Testis (tissue), 3 donors: ENCODE measurements around the gene LLGL2. TPM values are rescaled to one million over a fixed set of nuclear protein-coding genes. Genes with fewer than 3 reads are reported as not detected.

Source experiments
- DNase-seq: peaks from one replicate; pipeline ENCODE4 v3.0.0-alpha.2; 2019
- H3K27ac ChIP-seq, 2 donors: fragments of 200-600 bp; sonication (generic); one replicate each; pipeline ENCODE4 v1.5.1; 2019
- H3K27me3 ChIP-seq: fragments of 200-600 bp; sonication (generic); one replicate; pipeline ENCODE4 v1.5.1; 2019
- H3K36me3 ChIP-seq: fragments of 200-600 bp; sonication (generic); one replicate; pipeline ENCODE4 v1.5.1; 2017; ENCODE audit warnings: low read depth; ENCODE audit errors: missing control alignments
- H3K4me1 ChIP-seq: fragments of 200-600 bp; sonication (generic); one replicate; pipeline ENCODE4 v1.5.1; 2019
- H3K4me3 ChIP-seq, 2 donors: fragments of 200-600 bp; sonication (generic); one replicate each; pipeline ENCODE4 v1.5.1; 2017 to 2019
- H3K9me3 ChIP-seq: fragments of 200-600 bp; sonication (generic); one replicate; pipeline ENCODE4 v1.5.1; 2017
- POLR2A ChIP-seq: fragments of 450-650 bp; IDR thresholded peaks from one replicate; pipeline ENCODE4 v1.6.1; 2017; ENCODE audit warnings: antibody characterized with exemption, mild to moderate bottlenecking, moderate library complexity
- WGBS, 2 donors: methylation state at CpG; one replicate each; pipeline ENCODE4 v1.1.5; 2018; 5-methylcytosine and 5-hydroxymethylcytosine counted together
- intact Hi-C: fragments of 100-400 bp; cut with DNase I; formaldehyde crosslinking; loops from one replicate; pipeline ENCODE4 v1.15.1; 2023; ENCODE audit warnings: low total_unique reads
- microRNA-seq, 2 donors: library from miRNA; unstranded; fragments of <30 nt; microRNA quantifications; one replicate each; pipeline ENCODE4, GENCODE V29; 2016; ENCODE audit warnings: borderline number of aligned reads in 2 of 2, borderline replicate concordance in 1 of 2
- polyA plus RNA-seq: library from polyadenylated mRNA; stranded (reverse); fragments of 350-450 nt; fragmentation: Illumina TruSeq; extraction: RNeasy Lipid Tissue Mini Kit (QIAGEN cat#74804); gene quantifications from one replicate; pipeline ENCODE4 v1.2.3, GENCODE V29; 2014; ENCODE audit warnings: low read depth, low replicate concordance; ENCODE audit not compliant: insufficient read depth
- total RNA-seq, 2 donors: library from RNA; depleted of rRNA; stranded (reverse); fragments of >200 nt; gene quantifications; one replicate each; pipeline ENCODE4 v1.2.3, GENCODE V29; 2016
- TF ChIP-seq, protein P1 (sequence below), 3 experiments: fragments of 450-650 bp in 2 of 3; fragments of 200-600 bp in 1 of 3; sonication (generic) in 1 of 3; IDR thresholded peaks; one replicate each; pipeline ENCODE4 v1.5.1; 2016 to 2019; ENCODE audit warnings: antibody characterized with exemption in 3 of 3, mild to moderate bottlenecking in 2 of 3, moderate library complexity in 1 of 3

Gene LLGL2
- total and polyA plus RNA-seq, 3 donors from 2014 or later = 20.6 to 34.3 (median 22.9) TPM

DNA sequence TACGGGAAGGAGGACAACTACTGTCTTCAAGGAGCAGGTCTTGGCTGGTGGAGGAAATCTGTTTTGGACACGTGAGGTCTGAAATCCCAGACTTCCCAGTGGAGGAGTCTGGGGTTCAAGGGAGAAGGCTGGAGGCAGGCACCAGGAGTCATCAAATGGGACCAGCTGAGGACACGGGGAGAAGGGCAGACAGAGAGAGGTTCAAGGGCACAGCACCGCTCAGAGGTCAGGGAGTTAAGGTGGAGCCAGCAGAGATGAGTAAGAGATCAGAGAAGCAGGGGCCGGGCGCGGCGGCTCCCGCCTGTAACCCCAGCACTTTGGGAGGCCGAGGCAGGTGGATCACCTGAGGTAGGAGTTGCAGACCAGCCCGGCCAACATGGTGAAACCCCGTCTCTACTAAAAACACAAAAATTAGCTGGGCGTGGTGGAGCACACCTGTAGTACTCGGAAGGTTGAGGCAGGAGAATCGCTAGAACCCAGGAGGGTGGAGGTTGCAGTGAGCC lies 97.3 kb downstream of the LLGL2 start:
- no peak for DNase-seq
- TF ChIP-seq POLR2A = no peak
- TF ChIP-seq, protein P1, sequence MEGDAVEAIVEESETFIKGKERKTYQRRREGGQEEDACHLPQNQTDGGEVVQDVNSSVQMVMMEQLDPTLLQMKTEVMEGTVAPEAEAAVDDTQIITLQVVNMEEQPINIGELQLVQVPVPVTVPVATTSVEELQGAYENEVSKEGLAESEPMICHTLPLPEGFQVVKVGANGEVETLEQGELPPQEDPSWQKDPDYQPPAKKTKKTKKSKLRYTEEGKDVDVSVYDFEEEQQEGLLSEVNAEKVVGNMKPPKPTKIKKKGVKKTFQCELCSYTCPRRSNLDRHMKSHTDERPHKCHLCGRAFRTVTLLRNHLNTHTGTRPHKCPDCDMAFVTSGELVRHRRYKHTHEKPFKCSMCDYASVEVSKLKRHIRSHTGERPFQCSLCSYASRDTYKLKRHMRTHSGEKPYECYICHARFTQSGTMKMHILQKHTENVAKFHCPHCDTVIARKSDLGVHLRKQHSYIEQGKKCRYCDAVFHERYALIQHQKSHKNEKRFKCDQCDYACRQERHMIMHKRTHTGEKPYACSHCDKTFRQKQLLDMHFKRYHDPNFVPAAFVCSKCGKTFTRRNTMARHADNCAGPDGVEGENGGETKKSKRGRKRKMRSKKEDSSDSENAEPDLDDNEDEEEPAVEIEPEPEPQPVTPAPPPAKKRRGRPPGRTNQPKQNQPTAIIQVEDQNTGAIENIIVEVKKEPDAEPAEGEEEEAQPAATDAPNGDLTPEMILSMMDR (IDR thresholded peaks at IDR 0.05) = no peak
- 82 to 88% methylated on average over 15 of the region's 15 CpGs for WGBS, 2 donors
- H3K4me1 ChIP-seq = no peaks in the 10 kb centered on the region
- no peak overlapping the region for H3K4me3 ChIP-seq
- H3K36me3 ChIP-seq = no peaks in the 10 kb centered on the region
- H3K27ac ChIP-seq = no peak overlapping the region
- intact Hi-C loops = no loop called here
- H3K9me3 ChIP-seq = no peaks in the 10 kb centered on the region
- no peaks in the 10 kb centered on the region for H3K27me3 ChIP-seq

DNA sequence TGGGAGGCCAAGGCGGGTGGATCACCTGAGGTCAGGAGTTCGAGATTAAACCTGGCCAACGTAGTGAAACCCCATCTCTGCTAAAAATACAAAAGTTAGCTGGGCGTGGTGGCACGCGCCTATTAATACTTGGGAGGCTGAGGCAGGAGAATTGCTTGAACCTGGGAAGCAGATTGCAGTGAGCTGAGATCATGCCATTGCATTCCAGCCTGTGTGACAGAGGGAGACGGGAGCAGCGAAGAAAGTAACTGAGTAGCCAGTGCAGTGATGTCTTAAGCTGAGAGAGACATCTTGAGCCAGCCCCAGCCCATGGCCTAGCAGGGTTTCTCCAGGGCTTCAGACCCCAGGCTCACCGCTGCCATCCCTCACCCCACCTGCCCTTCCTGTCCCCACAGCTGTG lies 97.9 kb downstream of the LLGL2 start:
- no peaks in the 10 kb centered on the region for H3K36me3 ChIP-seq
- WGBS, 2 donors = 78 to 86% methylated on average over 9 of the region's 9 CpGs
- no peaks in the 10 kb centered on the region for H3K27me3 ChIP-seq
- H3K4me1 ChIP-seq = no peaks in the 10 kb centered on the region
- intact Hi-C loops = no loop called here
- no peaks in the 10 kb centered on the region for H3K9me3 ChIP-seq
- no peak overlapping the region for H3K27ac ChIP-seq
- TF ChIP-seq, protein P1 (IDR thresholded peaks at IDR 0.05) = no peak
- no peak for TF ChIP-seq POLR2A
- no peak for DNase-seq
- H3K4me3 ChIP-seq = no peak overlapping the region

DNA sequence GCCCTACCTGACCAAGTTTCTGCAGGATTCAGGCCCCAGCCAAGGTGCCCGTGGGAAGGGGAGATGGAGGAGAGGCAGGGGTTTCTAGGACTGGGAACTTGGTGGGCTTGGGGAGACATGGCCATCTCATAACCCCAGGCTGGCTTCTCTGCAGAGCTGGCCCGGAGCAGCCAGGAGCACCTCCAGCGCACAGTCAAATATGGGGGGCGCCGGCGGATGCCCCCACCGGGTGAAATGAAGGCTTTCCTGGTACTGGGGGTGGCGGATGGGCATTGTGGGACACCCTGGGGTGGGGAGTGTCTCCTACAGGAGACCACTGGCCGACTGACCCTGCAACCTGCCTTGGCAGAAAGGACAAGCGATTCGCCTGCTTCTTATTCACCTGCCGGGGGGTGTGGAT lies 98.5 kb downstream of the LLGL2 start:
- no peaks in the 10 kb centered on the region for H3K36me3 ChIP-seq
- H3K27me3 ChIP-seq = no peaks in the 10 kb centered on the region
- 75 to 93% methylated on average over 4 to 12 of the region's 12 CpGs for WGBS, 2 donors

More for the DNA sequence above, 98.5 kb downstream of the LLGL2 start:
- intact Hi-C loops = no loop called here
- TF ChIP-seq, protein P1 (IDR thresholded peaks at IDR 0.05) = no peak
- TF ChIP-seq POLR2A = no peak
- H3K9me3 ChIP-seq = no peaks in the 10 kb centered on the region
- no peak overlapping the region for H3K4me3 ChIP-seq
- H3K27ac ChIP-seq = no peak overlapping the region
- no peaks in the 10 kb centered on the region for H3K4me1 ChIP-seq
- DNase-seq = no peak

Small RNAs within 50 kb of the gene (microRNA-seq; reads per million reads assigned to microRNA genes)
- 0 reads per million in 2 donors for gene MIR6785

Other genes starting within 250 kb of the LLGL2 start
- gene SLC25A19, start 236.3 kb upstream of the LLGL2 start, total RNA-seq = 10 to 100 TPM; 34.3 to 44.6 TPM
- 98.0 TPM for gene SLC25A19, start 236.3 kb upstream of the LLGL2 start, polyA plus RNA-seq
- 10 to 100 TPM; 61.8 to 78.9 TPM for gene GRB2, start 120.0 kb upstream of the LLGL2 start, total RNA-seq
- gene GRB2, start 120.0 kb upstream of the LLGL2 start, polyA plus RNA-seq = 54.6 TPM
- gene TMEM94, start 69.1 kb upstream of the LLGL2 start, total RNA-seq = 100 to 1,000 TPM; 151 to 171 TPM
- 128 TPM for gene TMEM94, start 69.1 kb upstream of the LLGL2 start, polyA plus RNA-seq
- gene CASKIN2, start 10.2 kb upstream of the LLGL2 start, total RNA-seq = 10 to 100 TPM; 15.6 to 22.6 TPM
- 16.9 TPM for gene CASKIN2, start 10.2 kb upstream of the LLGL2 start, polyA plus RNA-seq
- gene TSEN54, start 9.2 kb upstream of the LLGL2 start, total RNA-seq = 10 to 100 TPM; 45.7 to 46.6 TPM
- 28.3 TPM for gene TSEN54, start 9.2 kb upstream of the LLGL2 start, polyA plus RNA-seq
- 100 to 1,000 TPM; 139 to 142 TPM for gene MYO15B, start 62.1 kb downstream of the LLGL2 start, total RNA-seq
- gene MYO15B, start 62.1 kb downstream of the LLGL2 start, polyA plus RNA-seq = 70.4 TPM
- 1 to 10 TPM; 2.0 TPM for gene SMIM5, start 107.7 kb downstream of the LLGL2 start, total RNA-seq
- gene SMIM5, start 107.7 kb downstream of the LLGL2 start, polyA plus RNA-seq = 1.9 TPM
- 10 to 100 TPM; 81.4 to 99.6 TPM for gene RECQL5, start 141.5 kb downstream of the LLGL2 start, total RNA-seq
- 60.0 TPM for gene RECQL5, start 141.5 kb downstream of the LLGL2 start, polyA plus RNA-seq
- 10 to 100 TPM; 86.9 to 95.9 TPM for gene SAP30BP, start 141.6 kb downstream of the LLGL2 start, total RNA-seq
- 78.4 TPM for gene SAP30BP, start 141.6 kb downstream of the LLGL2 start, polyA plus RNA-seq
- 10 to 100 TPM in 1 of 2 donors, 1 to 10 TPM in 1; 7.6 to 11.6 TPM for gene ITGB4, start 195.8 kb downstream of the LLGL2 start, total RNA-seq
- gene ITGB4, start 195.8 kb downstream of the LLGL2 start, polyA plus RNA-seq = 16.4 TPM
- 10 to 100 TPM; 31.9 to 50.7 TPM for gene GALK1, start 239.5 kb downstream of the LLGL2 start, total RNA-seq
- 32.1 TPM for gene GALK1, start 239.5 kb downstream of the LLGL2 start, polyA plus RNA-seq